Uterus (tissue), 4 donors: Measurements from ENCODE around the gene KCNMA1. TPM values are rescaled to one million over a fixed set of nuclear protein-coding genes. Genes with fewer than 3 reads are reported as not detected.

Source experiments
- DNase-seq, 2 donors: peaks; one replicate each; pipeline ENCODE4 v3.0.0-alpha.2; 2019 to 2020
- H3K27ac ChIP-seq, 2 donors: fragments of 200-600 bp; sonication (generic); 1 replicate in 1 of 2; 2 replicates in 1 of 2; pipeline ENCODE4 v1.5.1; 2016 to 2018
- H3K27me3 ChIP-seq, 2 donors: fragments of 200-600 bp; sonication (generic); one replicate each; pipeline ENCODE4 v1.5.1; 2018 to 2019; ENCODE audit warnings: control low read depth in 1 of 2
- H3K36me3 ChIP-seq, 2 donors: fragments of 200-600 bp; sonication (generic); one replicate each; pipeline ENCODE4 v1.5.1; 2019; ENCODE audit warnings: control low read depth in 1 of 2
- H3K4me1 ChIP-seq, 2 donors: fragments of 200-600 bp; sonication (generic); one replicate each; pipeline ENCODE4 v1.5.1; 2018 to 2019; ENCODE audit warnings: control low read depth in 1 of 2
- H3K4me3 ChIP-seq, 2 donors: fragments of 200-600 bp; sonication (generic); 1 replicate in 1 of 2; 2 replicates in 1 of 2; pipeline ENCODE4 v1.5.1; 2018 to 2019; ENCODE audit warnings: mild to moderate bottlenecking in 1 of 2
- H3K9me3 ChIP-seq, 2 donors: fragments of 200-600 bp; sonication (generic); one replicate each; pipeline ENCODE4 v1.5.1; 2019; ENCODE audit warnings: control low read depth in 1 of 2
- CTCF ChIP-seq, 4 experiments: fragments of 200-600 bp in 2 of 4; fragments of 450-650 bp in 2 of 4; sonication (generic) in 2 of 4; IDR thresholded peaks; one replicate each; pipeline ENCODE4 v1.5.1; 2016 to 2019; ENCODE audit warnings: antibody characterized with exemption in 4 of 4, mild to moderate bottlenecking in 2 of 4, moderate library complexity in 1 of 4
- POLR2A ChIP-seq, 2 donors: fragments of 450-650 bp; IDR thresholded peaks; one replicate each; pipeline ENCODE4 v1.6.1; 2016; ENCODE audit warnings: antibody characterized with exemption in 2 of 2, mild to moderate bottlenecking in 1 of 2, moderate library complexity in 1 of 2
- intact Hi-C: fragments of 100-400 bp; cut with DNase I; formaldehyde crosslinking; loops from one replicate; pipeline ENCODE4 v1.15.1; 2023; ENCODE audit warnings: low total_unique reads
- total RNA-seq, 4 donors: library from RNA; depleted of rRNA in 3 of 4; stranded (reverse); fragments of >200 nt in 3 of 4; gene quantifications; one replicate each; pipeline versions ENCODE4 v1.1.0 to v1.2.4, GENCODE V29; 2014 to 2023
- donor health status: DM: yes; HTN: yes; CAD: no.

Gene KCNMA1
- total RNA-seq, 4 donors from 2014 or later = 86.2 to 236 (median 164) TPM

GRCh38 chr10:77581738-77582137 lies 55.9 kb downstream of the KCNMA1 start:
- no peaks in the 10 kb centered on the region for H3K4me1 ChIP-seq
- H3K4me3 ChIP-seq = no peak overlapping the region
- no peaks in the 10 kb centered on the region for H3K9me3 ChIP-seq
- H3K27me3 ChIP-seq = no peaks in the 10 kb centered on the region
- no peak for TF ChIP-seq CTCF (IDR thresholded peaks at IDR 0.05)
- TF ChIP-seq POLR2A (IDR thresholded peaks at IDR 0.05) = no peak
- intact Hi-C loops = no loop called here
- DNase-seq = no peak
- H3K27ac ChIP-seq = no peak overlapping the region
- no peaks in the 10 kb centered on the region for H3K36me3 ChIP-seq

GRCh38 chr10:77580482-77580881 lies 57.1 kb downstream of the KCNMA1 start:
- Histone ChIP-seq H3K27me3 (no peaks in the 10 kb centered on the region), H3K9me3 (no peaks in the 10 kb centered on the region), H3K27ac (no peak overlapping the region), H3K36me3 (no peaks in the 10 kb centered on the region), H3K4me3 (no peak overlapping the region), H3K4me1 (no peaks in the 10 kb centered on the region)
- intact Hi-C loops = no loop called here
- no peak for TF ChIP-seq POLR2A (IDR thresholded peaks at IDR 0.05)
- no peak for TF ChIP-seq CTCF (IDR thresholded peaks at IDR 0.05)
- no peak for DNase-seq

GRCh38 chr10:77578583-77579227 lies 58.9 kb downstream of the KCNMA1 start:
- H3K27ac ChIP-seq = peak overlapping the region in 1 of 2 donors; percentile 35
- no peaks in the 10 kb centered on the region for H3K4me1 ChIP-seq
- H3K27me3 ChIP-seq = no peaks in the 10 kb centered on the region
- no peaks in the 10 kb centered on the region for H3K36me3 ChIP-seq
- H3K9me3 ChIP-seq = no peaks in the 10 kb centered on the region
- no peak overlapping the region for H3K4me3 ChIP-seq
- intact Hi-C loops = no loop called here
- no peak for DNase-seq
- TF ChIP-seq POLR2A (IDR thresholded peaks at IDR 0.05) (no peak), CTCF (IDR thresholded peaks at IDR 0.05) (no peak)

DNA sequence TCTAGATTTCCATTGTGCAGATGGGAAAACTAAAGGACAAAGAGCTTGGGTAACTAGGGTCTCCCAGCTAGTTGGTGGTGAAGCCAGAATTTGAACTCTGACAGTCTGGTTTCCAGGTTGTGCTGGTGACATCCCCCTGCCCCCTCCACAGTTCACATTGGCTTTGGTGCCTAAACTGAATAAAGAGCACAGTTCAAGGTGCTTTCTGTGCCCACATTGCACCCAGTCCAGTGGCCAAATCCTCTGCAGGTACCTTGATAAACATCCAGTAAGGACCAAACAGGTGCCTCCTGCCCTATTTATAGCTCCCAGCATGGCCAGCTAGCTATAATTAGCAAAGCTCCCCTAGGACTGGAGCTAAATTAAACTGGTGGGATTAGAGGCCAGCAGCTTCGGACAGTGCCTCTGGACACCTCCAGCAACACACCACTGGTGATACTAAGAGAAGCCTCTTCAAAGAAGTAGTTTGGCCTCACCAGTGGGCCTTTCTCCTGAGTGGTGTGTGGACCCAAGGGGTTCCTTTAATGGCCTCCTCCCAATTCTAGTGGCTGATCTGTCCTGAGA lies 59.9 kb downstream of the KCNMA1 start:
- no peak overlapping the region for H3K27ac ChIP-seq

More for the DNA sequence above, 59.9 kb downstream of the KCNMA1 start:
- Histone ChIP-seq H3K4me3 (no peak overlapping the region), H3K36me3 (no peaks in the 10 kb centered on the region), H3K9me3 (no peaks in the 10 kb centered on the region), H3K27me3 (no peaks in the 10 kb centered on the region), H3K4me1 (no peaks in the 10 kb centered on the region)
- TF ChIP-seq CTCF (IDR thresholded peaks at IDR 0.05) (no peak), POLR2A (IDR thresholded peaks at IDR 0.05) (no peak)
- no peak for DNase-seq
- intact Hi-C loops = no loop called here
